Measurements from ENCODE around the gene SH2D2A.

GRCh38 chr1:156807627-156808026, 9.0 kb downstream of the SH2D2A start:
- no peak for TF ChIP-seq CTCF (IDR thresholded peaks at IDR 0.05)
- no peak for TF ChIP-seq POLR2A (IDR thresholded peaks at IDR 0.05)

All from uterus (tissue), 2 donors.